Osteoblast (primary cell): ENCODE measurements around the gene TAGAP. TPM values are rescaled to one million over a fixed set of nuclear protein-coding genes. Genes with fewer than 3 reads are reported as not detected.
A peak's percentile ranks its signal among the peaks of the same experiment; 100 is the strongest.

ENCODE experiments used
- DNase-seq: peaks from one replicate; pipeline ENCODE4 v3.0.0; 2011; ENCODE audit warnings: low spot score, mixed read lengths; ENCODE audit not compliant: insufficient read length; ENCODE audit errors: missing footprints
- H2AFZ ChIP-seq: 2 replicates; pipeline ENCODE4 v1.6.0; 2011; ENCODE audit warnings: mild to moderate bottlenecking, low read length
- H3K27ac ChIP-seq: 2 replicates; pipeline ENCODE4 v1.5.1; 2011; ENCODE audit warnings: mild to moderate bottlenecking, low read depth, low read length, moderate library complexity
- H3K27me3 ChIP-seq: 2 replicates; pipeline ENCODE4 v1.6.0; 2012; ENCODE audit warnings: mild to moderate bottlenecking, control low read depth, inconsistent platforms, low read length, moderate library complexity; ENCODE audit not compliant: insufficient read depth
- H3K36me3 ChIP-seq: 2 replicates; pipeline ENCODE4 v1.5.1; 2011; ENCODE audit warnings: mild to moderate bottlenecking, low read length, control low read depth, moderate library complexity; ENCODE audit not compliant: insufficient read depth
- H3K4me1 ChIP-seq: 2 replicates; pipeline ENCODE4 v1.5.1; 2011; ENCODE audit warnings: mild to moderate bottlenecking, low read length, control low read depth, moderate library complexity; ENCODE audit not compliant: insufficient read depth
- H3K4me2 ChIP-seq: 2 replicates; pipeline ENCODE4 v1.6.0; 2011; ENCODE audit warnings: mild to moderate bottlenecking, low read length; ENCODE audit not compliant: insufficient read depth
- H3K4me3 ChIP-seq: fragments of 200-600 bp; sonication (generic); 3 replicates; pipeline ENCODE4 v1.5.1; 2012; ENCODE audit warnings: mild to moderate bottlenecking, low read length, inconsistent platforms; ENCODE audit not compliant: insufficient read depth
- H3K79me2 ChIP-seq: 2 replicates; pipeline ENCODE4 v1.6.0; 2012; ENCODE audit warnings: mild to moderate bottlenecking, low read length, control low read depth, inconsistent platforms; ENCODE audit not compliant: insufficient read depth
- H3K9me3 ChIP-seq: 2 replicates; pipeline ENCODE4 v1.5.1; 2011; ENCODE audit warnings: low read depth, low read length, control low read depth
- H4K20me1 ChIP-seq: 2 replicates; pipeline ENCODE4 v1.6.0; 2012; ENCODE audit warnings: mild to moderate bottlenecking, low read length, control low read depth; ENCODE audit not compliant: insufficient read depth
- CTCF ChIP-seq: IDR thresholded peaks from 2 replicates; pipeline ENCODE4 v1.5.1; 2011; ENCODE audit warnings: mild to moderate bottlenecking, low read depth, low read length, moderate library complexity; ENCODE audit errors: extremely low read depth
- total RNA-seq: library from RNA; depleted of rRNA; stranded (reverse); fragments of >200 nt; gene quantifications from 2 replicates; pipeline ENCODE4 v1.2.3, GENCODE V29; 2012

The TAGAP gene
- total RNA-seq, 1 donor: not detected

- H3K4me2 ChIP-seq: no peak overlapping the region
- H3K27me3 ChIP-seq: peaks cover 16% of the 10 kb centered on the region
- H3K4me3 ChIP-seq: no peak overlapping the region
- no peaks in the 10 kb centered on the region for H4K20me1 ChIP-seq
- no peak overlapping the region for H3K27ac ChIP-seq
- no peaks in the 10 kb centered on the region for H3K9me3 ChIP-seq
- no peaks in the 10 kb centered on the region for H3K79me2 ChIP-seq
- no peak overlapping the region for H2AFZ ChIP-seq
- TF ChIP-seq CTCF: no peak
- no peaks in the 10 kb centered on the region for H3K4me1 ChIP-seq
- DNase-seq: no peak
- no peaks in the 10 kb centered on the region for H3K36me3 ChIP-seq
These were observed 35.6 kb upstream of the TAGAP start for GRCh38 chr6:159080217-159080976.

- Histone ChIP-seq H3K36me3 (no peaks in the 10 kb centered on the region), H3K9me3 (no peaks in the 10 kb centered on the region), H3K4me3 (no peak overlapping the region), H3K27me3 (peaks cover 16% of the 10 kb centered on the region), H4K20me1 (no peaks in the 10 kb centered on the region), H3K4me1 (no peaks in the 10 kb centered on the region), H3K27ac (no peak overlapping the region), H2AFZ (no peak overlapping the region), H3K4me2 (no peak overlapping the region), H3K79me2 (no peaks in the 10 kb centered on the region)
- no peak for DNase-seq
- no peak for TF ChIP-seq CTCF
These were observed 34.6 kb upstream of the TAGAP start for GRCh38 chr6:159079367-159079766.

GRCh38 chr6:159077123-159077522 lies 32.3 kb upstream of the TAGAP start:
- Histone ChIP-seq H4K20me1 (no peaks in the 10 kb centered on the region), H3K27me3 (peaks cover 16% of the 10 kb centered on the region), H3K36me3 (no peaks in the 10 kb centered on the region), H3K79me2 (no peaks in the 10 kb centered on the region), H3K4me2 (no peak overlapping the region), H3K4me1 (no peaks in the 10 kb centered on the region), H3K4me3 (no peak overlapping the region), H3K27ac (no peak overlapping the region), H2AFZ (no peak overlapping the region), H3K9me3 (no peaks in the 10 kb centered on the region)
- no peak for TF ChIP-seq CTCF
- DNase-seq: no peak

- no peak for TF ChIP-seq CTCF
- H3K9me3 ChIP-seq: no peaks in the 10 kb centered on the region
- no peaks in the 10 kb centered on the region for H4K20me1 ChIP-seq
- no peak overlapping the region for H3K27ac ChIP-seq
- H3K36me3 ChIP-seq: no peaks in the 10 kb centered on the region
- H3K79me2 ChIP-seq: no peaks in the 10 kb centered on the region
- H3K27me3 ChIP-seq: peaks cover 16% of the 10 kb centered on the region
- DNase-seq: no peak
- no peaks in the 10 kb centered on the region for H3K4me1 ChIP-seq
- peak overlapping the region; percentile 22 for H2AFZ ChIP-seq
- H3K4me2 ChIP-seq: no peak overlapping the region
- no peak overlapping the region for H3K4me3 ChIP-seq
These were observed 30.9 kb upstream of the TAGAP start for GRCh38 chr6:159075506-159076228.
